KMS-11 (cell line): ENCODE results near the gene TLR4.

Experiments
- H2AFZ ChIP-seq: fragments of 200-600 bp; sonication (generic); 2 replicates; pipeline ENCODE4 v1.6.1; 2016; ENCODE audit warnings: antibody characterized with exemption, mixed run types, low read depth
- H3K27ac ChIP-seq: fragments of 200-600 bp; sonication (generic); 2 replicates; pipeline ENCODE4 v1.6.1; 2016; ENCODE audit warnings: mild to moderate bottlenecking, mixed run types
- H3K27me3 ChIP-seq: fragments of 200-600 bp; sonication (generic); 2 replicates; pipeline ENCODE4 v1.6.1; 2017; ENCODE audit warnings: mild to moderate bottlenecking, low read depth, mixed run types, moderate library complexity; ENCODE audit not compliant: insufficient read depth
- H3K36me3 ChIP-seq: fragments of 200-600 bp; sonication (generic); 2 replicates; pipeline ENCODE4 v1.6.1; 2017; ENCODE audit warnings: mild to moderate bottlenecking, mixed run types; ENCODE audit not compliant: insufficient read depth
- H3K4me1 ChIP-seq: fragments of 200-600 bp; sonication (generic); 2 replicates; pipeline ENCODE4 v1.6.1; 2016; ENCODE audit warnings: mild to moderate bottlenecking, low read depth, mixed run types; ENCODE audit not compliant: poor library complexity, severe bottlenecking
- H3K4me2 ChIP-seq: fragments of 200-600 bp; sonication (generic); 2 replicates; pipeline ENCODE4 v1.7.0; 2016; ENCODE audit warnings: mild to moderate bottlenecking, mixed run types
- H3K4me3 ChIP-seq: fragments of 200-600 bp; sonication (generic); IDR thresholded peaks from 2 replicates; pipeline ENCODE4 v1.6.1; 2017; ENCODE audit warnings: low read depth, low read length, mixed read lengths; ENCODE audit not compliant: insufficient read depth
- H3K79me2 ChIP-seq: fragments of 200-600 bp; sonication (generic); 2 replicates; pipeline ENCODE4 v1.6.1; 2016; ENCODE audit warnings: low read depth, mixed run types; ENCODE audit not compliant: insufficient read depth
- H3K9ac ChIP-seq: fragments of 200-600 bp; sonication (generic); 2 replicates; pipeline ENCODE4 v1.6.1; 2016; ENCODE audit warnings: mild to moderate bottlenecking, mixed run types
- H4K20me1 ChIP-seq: fragments of 200-600 bp; sonication (generic); 2 replicates; pipeline ENCODE4 v1.6.1; 2016; ENCODE audit warnings: mild to moderate bottlenecking, mixed run types; ENCODE audit not compliant: insufficient read depth
- CTCF ChIP-seq: fragments of 200-600 bp; sonication (generic); conservative IDR thresholded peaks from 2 replicates; pipeline ENCODE4 v1.6.1; 2017; ENCODE audit warnings: low read depth, mild to moderate bottlenecking, antibody characterized with exemption, low read length, moderate library complexity, mixed read lengths

TLR4 gene

GRCh38 chr9:117742131-117742530 is 37.9 kb downstream of the TLR4 start:
- H3K27me3 ChIP-seq = no peaks in the 10 kb centered on the region
- H3K4me2 ChIP-seq = no peak overlapping the region
- no peaks in the 10 kb centered on the region for H4K20me1 ChIP-seq
- H3K4me1 ChIP-seq = no peaks in the 10 kb centered on the region
- H2AFZ ChIP-seq = no peak overlapping the region
- TF ChIP-seq CTCF = no peak
- H3K36me3 ChIP-seq = no peaks in the 10 kb centered on the region
- H3K79me2 ChIP-seq = no peaks in the 10 kb centered on the region
- no peak overlapping the region for H3K9ac ChIP-seq
- H3K4me3 ChIP-seq = no peak overlapping the region
- no peak overlapping the region for H3K27ac ChIP-seq

- Histone ChIP-seq H3K79me2 (no peaks in the 10 kb centered on the region), H4K20me1 (no peaks in the 10 kb centered on the region), H2AFZ (no peak overlapping the region), H3K36me3 (no peaks in the 10 kb centered on the region), H3K4me1 (no peaks in the 10 kb centered on the region), H3K27ac (no peak overlapping the region), H3K4me3 (no peak overlapping the region), H3K4me2 (no peak overlapping the region), H3K9ac (no peak overlapping the region), H3K27me3 (no peaks in the 10 kb centered on the region)
- TF ChIP-seq CTCF = no peak
Measured at GRCh38 chr9:117744369-117744768, 40.2 kb downstream of the TLR4 start.

- Histone ChIP-seq H3K4me1 (no peaks in the 10 kb centered on the region), H3K4me3 (no peak overlapping the region), H3K9ac (no peak overlapping the region), H3K27ac (no peak overlapping the region), H2AFZ (no peak overlapping the region), H4K20me1 (no peaks in the 10 kb centered on the region), H3K4me2 (no peak overlapping the region), H3K27me3 (no peaks in the 10 kb centered on the region), H3K36me3 (no peaks in the 10 kb centered on the region), H3K79me2 (no peaks in the 10 kb centered on the region)
- no peak for TF ChIP-seq CTCF
Measured at GRCh38 chr9:117744856-117745389, 40.7 kb downstream of the TLR4 start.

- no peaks in the 10 kb centered on the region for H3K79me2 ChIP-seq
Measured at GRCh38 chr9:117745598-117745997, 41.4 kb downstream of the TLR4 start.

More at GRCh38 chr9:117745598-117745997, 41.4 kb downstream of the TLR4 start:
- Histone ChIP-seq H4K20me1 (no peaks in the 10 kb centered on the region), H3K4me3 (no peak overlapping the region), H3K36me3 (no peaks in the 10 kb centered on the region), H2AFZ (no peak overlapping the region), H3K27me3 (no peaks in the 10 kb centered on the region), H3K4me2 (no peak overlapping the region), H3K9ac (no peak overlapping the region), H3K27ac (no peak overlapping the region), H3K4me1 (no peaks in the 10 kb centered on the region)
- no peak for TF ChIP-seq CTCF
